22Rv1 (cell line): ENCODE data around the gene ZC3H13.

Experiments used
- H3K27ac ChIP-seq: fragments of 450-650 bp; 2 replicates; pipeline ENCODE4 v1.5.1; 2017
- CTCF ChIP-seq: fragments of 450-650 bp; IDR thresholded peaks from 2 replicates; pipeline ENCODE4 v1.5.1; 2017; ENCODE audit warnings: mild to moderate bottlenecking
- ZFX ChIP-seq: fragments of 450-650 bp; IDR thresholded peaks from 2 replicates; pipeline ENCODE4 v1.6.1; 2017; ENCODE audit warnings: antibody characterized with exemption, borderline replicate concordance

The ZC3H13 gene

DNA sequence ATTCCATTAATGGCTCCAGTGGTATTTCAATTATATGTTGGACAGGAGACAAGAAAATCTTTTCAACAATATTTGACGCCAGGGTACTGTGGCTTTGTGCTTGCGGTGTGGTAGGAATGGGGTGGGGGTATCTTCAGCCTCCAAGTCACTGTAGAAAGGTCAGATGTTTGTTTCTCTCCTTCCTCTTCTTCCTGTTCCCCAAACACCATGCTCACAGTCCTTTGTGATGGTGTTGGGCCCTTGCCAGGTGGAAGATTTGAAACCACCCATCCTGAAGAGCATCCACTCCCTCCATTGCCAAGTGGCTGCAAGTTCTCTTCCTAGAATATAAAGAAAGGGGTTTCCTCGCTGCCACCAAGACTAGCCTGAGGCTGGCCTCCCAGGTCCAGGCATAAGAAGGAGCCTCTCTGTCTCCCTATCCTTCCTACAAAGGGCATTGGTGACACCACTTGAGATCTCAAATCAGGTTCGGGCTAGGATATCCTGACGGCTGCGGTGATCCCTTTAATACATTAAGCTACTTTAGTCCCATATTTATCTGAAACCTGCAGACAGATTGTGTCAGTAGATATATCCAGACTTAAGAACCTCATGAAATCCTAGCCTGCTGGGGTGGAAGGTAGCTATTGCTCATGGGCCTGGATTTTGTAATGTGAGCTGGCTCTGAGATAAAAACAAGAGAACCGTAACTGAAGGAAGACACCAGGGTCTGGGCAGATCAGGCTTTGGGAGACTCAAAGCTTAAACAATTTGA is 136.7 kb downstream of the ZC3H13 start:
- no peak overlapping the region for H3K27ac ChIP-seq
- TF ChIP-seq ZFX (no peak), CTCF (no peak)

GRCh38 chr13:45909673-45910072 is 142.9 kb downstream of the ZC3H13 start:
- TF ChIP-seq ZFX (no peak), CTCF (no peak)
- H3K27ac ChIP-seq, result no peak overlapping the region

- H3K27ac ChIP-seq, result no peak overlapping the region
- TF ChIP-seq CTCF, result no peak
- no peak for TF ChIP-seq ZFX
Measured at GRCh38 chr13:45909089-45909488, 143.5 kb downstream of the ZC3H13 start.

DNA sequence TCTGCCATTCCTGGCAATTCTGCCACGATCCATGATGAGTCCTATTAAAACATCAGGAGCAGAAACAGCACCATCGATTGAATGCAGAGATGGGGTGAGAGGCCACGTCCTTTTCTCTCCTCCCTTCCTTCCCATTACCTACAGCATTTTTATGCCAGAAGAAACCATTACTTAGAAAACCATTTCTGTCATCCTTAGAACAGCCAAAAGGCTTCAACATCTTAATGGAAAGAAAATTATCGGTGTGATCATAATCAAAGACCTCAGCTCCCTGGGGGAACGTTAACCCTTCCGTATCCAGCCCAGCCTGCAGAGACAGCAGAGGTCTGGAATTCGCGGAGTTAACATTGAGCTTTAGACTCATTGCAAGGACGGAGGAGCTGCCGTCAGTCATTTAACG is 145.0 kb downstream of the ZC3H13 start:
- no peak overlapping the region for H3K27ac ChIP-seq
- TF ChIP-seq ZFX, result no peak
- no peak for TF ChIP-seq CTCF
